Kidney (tissue), 14 donors: Measurements from ENCODE around the gene CNIH1. TPM values are rescaled to one million over a fixed set of nuclear protein-coding genes. Genes with fewer than 3 reads are reported as not detected.
"Not testable (repeated sequence)": the region's sequence is repeated elsewhere in the genome, so short reads cannot be mapped to it uniquely, and the experiment has no call there.

ENCODE experiments used
- DNase-seq, 5 donors: peaks; one replicate each; pipeline ENCODE4 v3.0.0-alpha.2; 2013 to 2020
- FAIRE-seq: peaks from 2 replicates; lab custom pipeline; 2012; peaks lifted over from hg19 to GRCh38; lab: Jason Lieb, UNC
- H3K27ac ChIP-seq, 2 donors: one replicate each; pipeline ENCODE4 v1.7.0; 2013; ENCODE audit warnings: low read depth in 2 of 2, low read length in 2 of 2, inconsistent platforms in 1 of 2
- H3K27me3 ChIP-seq: one replicate; pipeline ENCODE4 v1.7.1; 2013; ENCODE audit warnings: low read length, inconsistent platforms; ENCODE audit not compliant: control insufficient read depth, insufficient read depth
- H3K36me3 ChIP-seq, 3 donors: one replicate each; pipeline versions ENCODE4 v1.7.0 to v1.7.1; 2013; ENCODE audit warnings: low read length in 3 of 3, control low read depth in 1 of 3, inconsistent platforms in 1 of 3; ENCODE audit not compliant: insufficient read depth in 3 of 3, control insufficient read depth in 2 of 3
- H3K4me1 ChIP-seq, 3 donors: one replicate each; pipeline versions ENCODE4 v1.7.0 to v1.7.1; 2013; ENCODE audit warnings: low read length in 3 of 3, inconsistent platforms in 1 of 3, low read depth in 1 of 3; ENCODE audit not compliant: control insufficient read depth in 2 of 3, insufficient read depth in 2 of 3
- H3K4me3 ChIP-seq, 3 donors: one replicate each; pipeline versions ENCODE4 v1.7.0 to v1.8.1; 2013; ENCODE audit warnings: low read length in 3 of 3, control low read depth in 1 of 3, inconsistent platforms in 1 of 3
- H3K9ac ChIP-seq, 3 donors: one replicate each; pipeline versions ENCODE4 v1.7.0 to v1.7.1; 2013; ENCODE audit warnings: low read length in 3 of 3, control low read depth in 1 of 3, inconsistent platforms in 1 of 3
- H3K9me3 ChIP-seq, 3 donors: one replicate each; pipeline versions ENCODE4 v1.7.0 to v1.7.1; 2013; ENCODE audit warnings: low read length in 3 of 3, control low read depth in 1 of 3, inconsistent platforms in 1 of 3; ENCODE audit not compliant: control insufficient read depth in 2 of 3, insufficient read depth in 1 of 3
- intact Hi-C: fragments of 100-400 bp; cut with DNase I; formaldehyde crosslinking; loops from one replicate; pipeline ENCODE4 v1.11.1; 2022
- polyA plus RNA-seq: library from polyadenylated mRNA; stranded (reverse); fragments of 350-450 nt; fragmentation: Illumina TruSeq; extraction: RNeasy Lipid Tissue Mini Kit (QIAGEN cat#74804); gene quantifications from one replicate; pipeline ENCODE4 v1.2.3, GENCODE V29; 2014; ENCODE audit warnings: low read depth, low replicate concordance; ENCODE audit not compliant: insufficient read depth
- total RNA-seq: library from RNA; stranded (reverse); fragmentation: NEBNext Ultra II Directional; extraction: Animal tissue kit (Norgen Biotek cat#: 25700); gene quantifications from one replicate; pipeline ENCODE4 v1.2.1, GENCODE V29; 2021
- TF ChIP-seq, protein P1 (sequence below): IDR thresholded peaks from 3 replicates; pipeline ENCODE4 v1.5.1; 2012; ENCODE audit warnings: mild to moderate bottlenecking, moderate library complexity, borderline replicate concordance; ENCODE audit not compliant: insufficient read depth; ENCODE audit errors: extremely low read depth
- donor health status: control.
- donor health status: control.
- donor health status: control.
- donor health status: control.
- donor health status: control.
- donor health status: DM: yes; HTN: yes; CAD: no.
- donor health status: Normal renal cell carcinoma (clear cell type).

Gene CNIH1
- total and polyA plus RNA-seq, 2 donors from 2014 or later = 64.8 to 78.3 TPM

- no peaks in the 10 kb centered on the region for H3K36me3 ChIP-seq
- DNase-seq (no peak), FAIRE-seq (no peak)
- intact Hi-C loops = no loop called here
- H3K27ac ChIP-seq = no peak overlapping the region
- no peak overlapping the region for H3K4me3 ChIP-seq
- TF ChIP-seq, protein P1, sequence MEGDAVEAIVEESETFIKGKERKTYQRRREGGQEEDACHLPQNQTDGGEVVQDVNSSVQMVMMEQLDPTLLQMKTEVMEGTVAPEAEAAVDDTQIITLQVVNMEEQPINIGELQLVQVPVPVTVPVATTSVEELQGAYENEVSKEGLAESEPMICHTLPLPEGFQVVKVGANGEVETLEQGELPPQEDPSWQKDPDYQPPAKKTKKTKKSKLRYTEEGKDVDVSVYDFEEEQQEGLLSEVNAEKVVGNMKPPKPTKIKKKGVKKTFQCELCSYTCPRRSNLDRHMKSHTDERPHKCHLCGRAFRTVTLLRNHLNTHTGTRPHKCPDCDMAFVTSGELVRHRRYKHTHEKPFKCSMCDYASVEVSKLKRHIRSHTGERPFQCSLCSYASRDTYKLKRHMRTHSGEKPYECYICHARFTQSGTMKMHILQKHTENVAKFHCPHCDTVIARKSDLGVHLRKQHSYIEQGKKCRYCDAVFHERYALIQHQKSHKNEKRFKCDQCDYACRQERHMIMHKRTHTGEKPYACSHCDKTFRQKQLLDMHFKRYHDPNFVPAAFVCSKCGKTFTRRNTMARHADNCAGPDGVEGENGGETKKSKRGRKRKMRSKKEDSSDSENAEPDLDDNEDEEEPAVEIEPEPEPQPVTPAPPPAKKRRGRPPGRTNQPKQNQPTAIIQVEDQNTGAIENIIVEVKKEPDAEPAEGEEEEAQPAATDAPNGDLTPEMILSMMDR = no peak
- no peaks in the 10 kb centered on the region for H3K27me3 ChIP-seq
- no peak overlapping the region for H3K9ac ChIP-seq
- no peaks in the 10 kb centered on the region for H3K9me3 ChIP-seq
- H3K4me1 ChIP-seq = no peaks in the 10 kb centered on the region
These were observed 59.4 kb downstream of the CNIH1 start for GRCh38 chr14:54381821-54382220.

- H3K9me3 ChIP-seq, H3K4me1 ChIP-seq, H3K27ac ChIP-seq, DNase-seq, H3K36me3 ChIP-seq, H3K27me3 ChIP-seq, H3K4me3 ChIP-seq, intact Hi-C loops, FAIRE-seq, H3K9ac ChIP-seq: not testable (repeated sequence)
These were observed 60.6 kb downstream of the CNIH1 start for GRCh38 chr14:54380558-54380957.

- DNase-seq, H3K36me3 ChIP-seq, H3K4me1 ChIP-seq, H3K4me3 ChIP-seq, H3K27ac ChIP-seq, H3K27me3 ChIP-seq, H3K9ac ChIP-seq, H3K9me3 ChIP-seq, intact Hi-C loops, FAIRE-seq: not testable (repeated sequence)
These were observed 62.3 kb downstream of the CNIH1 start for GRCh38 chr14:54378893-54379292.

- intact Hi-C loops = no loop called here
These were observed 63.7 kb downstream of the CNIH1 start for GRCh38 chr14:54377501-54377900.

More at GRCh38 chr14:54377501-54377900, 63.7 kb downstream of the CNIH1 start:
- Histone ChIP-seq H3K4me1 (no peaks in the 10 kb centered on the region), H3K9me3 (no peaks in the 10 kb centered on the region), H3K27ac (no peak overlapping the region), H3K27me3 (no peaks in the 10 kb centered on the region), H3K4me3 (no peak overlapping the region), H3K36me3 (no peaks in the 10 kb centered on the region), H3K9ac (no peak overlapping the region)
- DNase-seq = no peak
- FAIRE-seq = no peak
- TF ChIP-seq, protein P1 = no peak
